TTC549 (cell line): Measurements from ENCODE around the gene CALU.

Source experiments
- FAIRE-seq: peaks from 2 replicates; lab custom pipeline; 2012; peaks lifted over from hg19 to GRCh38; lab: Jason Lieb, UNC

CALU gene

DNA sequence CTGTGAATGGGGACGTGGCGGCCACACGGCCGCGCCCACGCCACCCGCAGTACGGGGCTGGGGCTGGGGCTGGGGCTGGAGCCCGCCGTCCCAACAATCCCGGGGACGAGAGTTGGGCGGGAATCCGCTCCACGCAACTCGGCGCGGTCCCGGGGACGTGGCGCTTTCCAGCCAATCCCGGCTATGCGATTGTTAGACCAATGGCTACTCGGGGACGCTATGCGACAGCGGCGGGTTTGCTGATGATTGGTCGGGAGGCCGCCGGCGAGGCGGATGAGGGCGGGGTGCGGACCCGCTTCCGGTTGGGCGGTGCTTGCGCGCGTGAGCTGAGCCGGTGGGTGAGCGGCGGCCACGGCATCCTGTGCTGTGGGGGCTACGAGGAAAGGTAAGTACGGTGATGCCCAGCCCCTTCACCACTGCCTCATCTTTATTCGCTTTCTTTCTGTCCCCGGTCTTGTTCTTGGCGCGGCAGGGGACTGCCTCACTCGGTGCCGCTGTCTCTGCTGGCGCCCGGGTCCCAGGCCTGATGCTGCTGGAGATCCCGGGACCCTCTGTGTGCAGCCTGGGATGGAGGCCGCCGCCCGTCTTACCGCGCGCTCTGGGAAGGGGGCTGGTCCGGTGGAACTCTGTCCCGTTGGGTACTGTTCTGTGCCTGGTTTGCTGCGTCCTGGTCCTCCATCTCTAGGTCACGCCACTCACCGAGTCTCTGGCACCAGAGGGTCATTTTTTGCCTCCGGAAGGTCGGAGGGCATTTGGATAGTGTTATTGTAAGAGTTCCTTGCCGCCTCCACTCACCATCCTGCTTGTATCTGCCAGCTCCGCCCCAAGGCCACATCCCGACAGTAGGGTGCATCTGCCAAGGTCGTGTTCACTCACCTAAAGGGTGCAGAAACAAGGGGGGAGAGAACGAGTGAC is at the start of gene CALU:
CALU (plus strand) TSS at position 312 of the 915 bp plus-strand sequence. CDS start 9,225 bp downstream, outside the sequence.
- no peak for FAIRE-seq

DNA sequence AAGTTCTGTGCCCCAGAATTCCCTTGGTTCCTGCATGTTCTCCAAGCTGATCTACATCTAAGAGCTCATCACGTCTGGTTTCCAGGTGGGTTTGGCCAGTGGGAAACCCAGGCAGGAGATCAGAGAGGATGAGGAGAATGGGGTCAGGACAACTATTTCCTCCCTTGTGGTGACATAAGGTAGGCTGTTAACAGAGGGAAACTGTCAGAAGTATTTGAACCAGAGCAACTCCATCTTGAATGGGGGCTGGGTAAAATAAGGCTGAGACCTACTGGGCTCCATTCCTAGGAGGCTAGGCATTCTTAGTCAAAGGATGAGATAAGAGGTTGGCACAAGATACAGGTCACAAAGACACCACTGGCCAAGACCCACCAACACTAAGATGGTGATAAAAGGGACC is 47.9 kb upstream of the CALU start:
- no peak for FAIRE-seq

DNA sequence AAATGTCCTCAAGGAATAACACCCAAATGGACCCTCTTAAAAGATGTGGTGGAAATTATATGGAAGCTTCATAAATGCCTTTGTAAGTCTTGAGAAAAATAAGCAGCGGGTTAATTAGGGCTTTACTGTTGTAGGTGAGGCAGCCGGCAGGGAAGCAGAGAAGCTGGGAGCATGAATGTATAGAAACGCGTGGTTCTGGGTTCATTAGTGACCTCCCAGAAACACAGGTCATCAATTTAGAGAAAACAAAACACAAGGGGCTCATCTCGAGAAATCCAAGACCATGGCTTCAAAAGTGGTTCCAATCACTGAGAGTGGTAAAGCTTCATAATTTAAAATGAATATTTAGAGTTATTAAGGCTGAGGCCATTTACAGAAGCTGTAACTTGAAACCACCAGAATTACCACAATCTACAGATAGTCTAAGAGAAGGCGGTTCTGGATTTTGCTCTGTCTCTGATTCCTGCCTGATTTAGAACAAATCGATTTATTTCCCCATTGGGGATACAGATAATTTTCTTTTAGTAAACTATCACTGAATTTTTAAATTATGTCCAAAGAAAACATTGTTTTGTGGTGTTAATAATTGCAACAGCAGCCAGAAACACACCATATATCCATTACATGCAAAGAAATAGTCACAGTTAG is 46.4 kb upstream of the CALU start:
- no peak for FAIRE-seq

DNA sequence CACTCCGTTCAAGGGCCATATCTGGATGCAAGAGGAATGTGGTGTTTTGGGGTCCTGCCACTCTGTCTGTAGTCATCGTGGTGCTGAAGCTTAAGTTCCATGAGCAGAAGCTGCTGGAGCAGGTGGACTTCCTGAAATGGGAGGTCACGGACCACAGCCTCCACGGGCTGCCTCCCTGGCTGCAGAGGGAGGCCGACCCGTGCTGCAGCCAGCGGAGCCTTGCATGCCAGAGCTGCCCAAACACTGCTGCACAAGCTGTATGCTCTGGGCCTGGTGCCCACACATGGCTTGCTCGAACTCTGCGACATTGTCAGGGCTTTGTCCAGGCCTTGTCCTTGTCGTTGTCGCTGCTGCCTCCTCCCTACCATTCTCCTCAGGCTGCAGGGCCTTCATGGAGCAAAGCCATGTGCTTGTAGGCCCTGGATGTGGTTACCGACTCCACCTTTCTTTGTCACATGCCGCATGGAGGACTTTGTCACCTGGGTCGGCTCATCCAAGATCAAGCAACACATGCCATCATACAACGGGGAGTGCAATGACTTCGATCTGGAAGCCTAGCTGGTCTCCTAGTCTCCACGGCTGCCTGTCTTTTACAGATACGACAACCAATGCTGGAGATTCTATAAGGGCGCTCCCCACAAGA is 45.7 kb upstream of the CALU start:
- no peak for FAIRE-seq

DNA sequence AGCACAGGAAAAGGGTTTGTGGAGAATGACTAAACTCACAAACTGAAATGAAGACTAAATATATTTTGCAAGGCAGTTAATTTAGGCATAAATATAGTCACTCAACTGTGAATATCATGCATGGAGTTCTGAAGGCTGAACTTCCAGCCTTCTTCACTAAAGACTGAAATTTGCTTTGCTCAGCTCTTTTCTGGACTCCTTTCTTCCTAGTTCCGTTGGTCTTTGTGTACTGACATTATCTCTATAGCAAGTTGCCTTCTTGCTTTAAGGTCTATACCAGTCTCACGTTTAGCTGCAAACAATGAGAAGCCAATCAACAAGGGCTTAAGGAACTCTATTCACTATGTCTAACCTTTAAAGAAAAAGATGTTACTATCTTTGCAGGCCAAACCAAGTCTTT is 44.4 kb upstream of the CALU start:
- FAIRE-seq, result no peak

DNA sequence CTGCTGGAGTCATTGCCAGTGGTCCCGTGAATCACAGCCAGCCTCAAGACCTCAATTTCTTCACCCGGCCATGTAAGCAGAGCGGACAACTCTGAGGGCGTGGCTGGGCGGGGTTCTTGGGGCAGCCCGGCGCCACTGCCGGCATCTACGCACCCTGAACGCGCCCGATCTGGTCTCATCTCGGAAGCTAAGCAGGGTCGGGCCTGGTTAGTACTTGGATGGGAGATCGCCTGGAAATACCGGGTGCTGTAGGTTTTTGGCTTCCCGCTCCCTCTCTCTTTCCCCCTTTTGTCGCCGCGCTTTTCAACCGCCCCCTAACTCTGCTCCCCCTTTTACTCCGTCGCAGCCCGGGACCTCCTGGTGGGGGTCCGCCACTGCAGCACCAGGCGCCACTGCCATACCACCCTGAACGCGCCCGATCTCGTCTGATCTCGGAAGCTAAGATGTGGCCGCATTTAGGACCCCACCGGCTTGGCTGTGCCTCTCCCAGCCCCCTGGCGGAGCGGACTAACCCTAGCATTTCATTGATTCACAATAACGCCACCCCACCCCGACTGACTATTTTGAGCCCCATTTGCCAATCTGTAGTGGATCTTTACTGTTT is 41.8 kb upstream of the CALU start:
- no peak for FAIRE-seq

DNA sequence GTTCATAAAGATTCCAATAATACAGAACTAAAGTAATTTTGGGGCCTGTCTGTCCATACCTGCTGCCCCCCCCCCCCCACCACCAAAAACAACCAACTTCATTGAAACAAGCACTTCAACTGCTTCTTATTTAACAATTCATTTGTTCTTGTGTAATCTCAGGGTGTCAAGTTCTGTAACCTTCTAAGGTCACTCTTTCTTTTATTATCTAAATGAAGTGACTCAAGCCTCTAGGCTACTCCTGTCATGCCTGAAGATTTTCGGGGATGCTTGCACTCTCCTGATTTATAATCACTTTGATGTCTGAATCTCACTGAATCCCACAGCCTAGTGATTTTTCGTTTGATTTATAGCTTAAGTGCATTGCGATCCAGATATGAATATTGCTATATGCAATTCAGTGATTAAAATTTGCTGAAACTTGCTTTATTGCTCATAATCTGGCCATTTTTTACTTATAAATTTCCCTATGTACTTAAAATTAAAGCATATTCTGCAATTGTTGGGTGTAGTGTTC is 39.9 kb upstream of the CALU start:
- no peak for FAIRE-seq

DNA sequence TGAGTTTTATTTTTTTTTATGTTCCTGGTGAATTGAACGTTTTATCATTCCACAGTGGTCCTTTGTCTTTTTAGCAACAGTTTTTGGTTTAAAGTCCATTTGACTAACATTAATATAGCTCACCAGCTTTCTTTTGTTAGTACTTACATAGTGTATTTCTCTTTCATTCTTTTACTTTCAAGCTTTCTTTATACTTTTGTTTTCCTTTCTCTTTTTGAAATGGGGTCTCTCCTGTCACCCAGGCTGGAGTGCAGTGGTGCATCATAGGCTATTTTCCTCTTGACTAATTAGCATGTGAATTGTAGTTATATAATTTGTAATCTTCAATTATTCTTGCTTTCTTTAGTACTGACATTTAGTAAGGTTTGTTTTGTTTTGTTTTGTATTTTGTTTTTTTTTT is 39.3 kb upstream of the CALU start:
- no peak for FAIRE-seq

DNA sequence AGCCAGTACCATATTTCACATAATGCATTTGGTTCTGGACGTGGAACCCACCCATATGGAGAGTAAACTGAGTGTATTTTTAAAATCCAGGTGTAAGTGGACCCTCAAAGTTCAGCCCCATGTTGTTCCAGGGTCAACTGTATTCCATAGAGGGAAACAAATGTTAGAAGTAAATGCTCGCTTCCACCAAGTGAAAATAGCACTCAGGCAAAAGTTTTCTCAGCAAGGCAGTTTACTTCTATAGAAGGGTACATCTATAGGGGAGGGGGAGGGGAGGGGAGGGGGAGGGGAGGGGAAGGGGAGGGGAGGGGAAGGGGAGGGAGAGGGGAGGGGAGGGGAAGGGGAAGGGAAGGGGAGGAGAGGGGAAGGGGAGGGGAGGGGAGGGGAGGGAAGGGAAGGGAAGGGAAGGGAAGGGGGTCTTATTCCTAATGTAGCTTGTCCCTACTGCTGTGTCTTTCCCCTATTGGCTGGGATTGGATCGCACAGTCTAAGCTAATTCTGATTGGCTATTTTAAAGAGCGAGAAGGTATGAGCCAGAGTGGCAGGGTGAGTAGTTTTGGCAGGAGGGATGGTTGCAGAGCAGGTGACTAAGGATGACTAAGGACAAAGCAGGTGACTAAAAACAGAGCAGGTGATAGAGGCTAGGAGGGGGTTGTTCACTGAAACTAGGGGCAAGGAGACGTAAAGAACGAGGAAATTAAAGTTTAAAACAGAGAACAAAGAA is 37.9 kb upstream of the CALU start:
- no peak for FAIRE-seq

DNA sequence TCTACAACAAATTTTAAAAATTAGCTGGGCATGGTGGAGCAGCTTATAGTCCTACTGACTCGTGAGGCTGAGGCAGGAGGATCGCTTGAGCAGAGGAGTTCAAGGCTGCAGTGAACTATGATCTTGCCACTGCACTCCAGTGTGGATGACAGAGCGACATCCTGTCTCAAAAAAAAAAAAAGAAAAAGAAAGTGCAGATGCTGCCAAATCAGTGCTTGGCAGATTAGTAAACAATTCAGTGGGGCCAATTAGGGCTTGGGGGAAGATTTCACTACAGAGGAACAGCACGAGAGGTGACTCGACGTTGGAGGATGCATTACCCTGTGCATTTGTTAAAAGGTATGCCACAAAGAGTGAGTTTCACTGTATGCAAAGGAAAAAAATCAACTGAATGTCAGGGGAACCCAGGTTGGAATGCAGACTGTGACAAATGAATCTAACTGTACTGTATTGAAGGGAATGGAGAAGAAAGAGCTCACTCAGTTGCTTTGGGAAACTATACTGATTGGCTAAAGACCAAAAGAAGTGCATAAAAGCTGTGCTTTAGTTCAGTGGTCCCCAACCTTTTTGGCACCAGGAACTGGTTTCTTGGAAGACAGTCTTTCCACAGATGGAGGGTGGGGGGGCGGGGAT is 35.4 kb upstream of the CALU start:
- no peak for FAIRE-seq

DNA sequence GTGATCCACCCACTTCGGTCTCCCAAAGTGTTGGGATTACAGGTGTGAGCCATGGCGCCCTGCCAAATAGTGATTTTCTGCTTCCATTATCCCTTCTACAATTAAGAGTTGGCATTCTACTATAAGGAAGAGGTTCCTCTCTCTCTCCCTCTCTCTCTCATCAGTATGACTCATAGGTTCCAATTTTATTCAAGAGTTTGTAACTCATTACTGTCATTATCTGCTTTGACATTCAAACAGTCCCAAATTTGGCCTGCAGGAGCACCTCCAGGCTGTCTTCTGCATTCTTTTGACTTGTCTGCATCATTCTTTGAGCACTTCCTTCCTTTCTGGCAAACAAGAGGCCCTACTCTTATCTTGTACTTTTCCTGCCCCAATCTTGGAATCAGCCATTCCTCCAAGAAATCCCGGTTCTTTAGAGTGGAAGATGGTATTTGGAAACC is 33.2 kb upstream of the CALU start:
- FAIRE-seq, result no peak

DNA sequence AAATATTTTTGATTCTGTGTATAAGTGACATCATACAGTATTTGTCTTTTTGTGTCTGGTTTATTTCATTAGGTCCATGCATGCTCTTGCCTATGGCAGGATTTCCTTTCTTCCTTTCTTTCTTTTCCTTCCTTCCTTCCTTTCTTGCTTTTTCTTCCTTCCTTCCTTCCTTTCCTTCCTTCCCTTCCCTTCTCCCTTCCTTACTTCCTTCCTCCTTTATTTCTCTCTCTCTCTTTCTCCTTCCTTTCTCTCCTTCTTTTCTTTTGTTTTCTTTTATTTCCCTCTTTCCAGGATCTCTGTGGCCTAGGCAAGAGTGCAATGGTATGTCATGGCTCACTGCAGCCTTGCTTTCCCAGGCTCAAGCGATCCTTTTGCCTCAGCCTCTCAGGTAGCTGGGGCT is 31.4 kb upstream of the CALU start:
- no peak for FAIRE-seq

DNA sequence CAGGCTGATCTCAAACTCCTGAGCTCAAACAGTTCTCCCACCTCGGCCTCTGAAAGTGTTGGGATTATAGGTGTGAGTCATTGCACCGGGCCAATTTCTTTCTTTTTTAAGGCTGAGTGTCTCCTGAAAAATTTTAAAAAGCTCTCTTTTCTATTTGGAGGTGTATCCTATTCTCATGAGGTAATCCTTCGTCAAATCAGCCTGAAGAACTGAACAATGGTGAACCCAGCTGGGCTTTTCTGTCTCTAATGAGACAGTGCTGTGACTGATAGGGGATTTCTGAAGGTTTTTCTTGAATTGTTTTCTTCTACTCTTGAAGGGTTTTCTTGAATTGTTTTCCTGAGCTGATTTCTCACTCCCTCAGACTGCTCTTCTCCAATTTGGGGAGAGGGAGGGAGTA is 30.9 kb upstream of the CALU start:
- FAIRE-seq, result no peak

DNA sequence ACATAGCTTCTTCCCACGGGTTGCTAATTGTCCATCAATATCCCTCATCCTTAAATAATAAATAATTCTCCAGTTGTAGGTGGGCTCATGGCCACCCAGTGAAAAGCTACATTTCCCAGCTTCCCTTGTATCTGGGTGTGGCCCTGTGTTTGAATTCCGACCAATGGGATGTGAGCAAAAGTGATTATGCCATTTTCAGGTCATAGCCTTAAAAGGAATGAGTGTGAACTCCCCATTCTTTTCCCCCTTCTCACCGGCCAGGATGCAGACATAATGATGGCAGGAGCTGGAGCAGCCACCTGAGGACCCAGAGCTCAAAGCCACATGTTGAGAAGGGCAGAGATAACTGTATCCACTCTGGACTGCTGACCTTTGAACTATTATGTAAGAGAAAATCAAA is 30.3 kb upstream of the CALU start:
- FAIRE-seq, result no peak

DNA sequence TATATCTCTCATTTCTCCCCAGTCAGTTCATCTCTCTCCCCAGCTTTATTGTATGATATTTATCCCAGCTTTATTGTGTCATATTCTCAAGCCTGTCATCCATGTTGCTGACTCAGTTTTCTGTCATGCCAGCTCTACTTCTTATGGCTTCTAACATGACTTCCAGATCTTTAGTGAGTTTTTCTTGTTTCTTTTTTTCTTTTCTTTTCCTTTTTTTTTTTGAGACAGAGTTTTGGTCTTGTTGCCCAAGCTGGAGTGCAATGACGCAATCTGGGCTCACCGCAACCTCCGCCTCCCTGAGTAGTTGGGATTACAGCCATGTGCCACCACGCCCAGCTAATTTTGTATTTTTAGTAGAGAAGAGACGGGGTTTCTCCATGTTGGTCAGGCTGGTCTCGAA is 28.7 kb upstream of the CALU start:
- no peak for FAIRE-seq

DNA sequence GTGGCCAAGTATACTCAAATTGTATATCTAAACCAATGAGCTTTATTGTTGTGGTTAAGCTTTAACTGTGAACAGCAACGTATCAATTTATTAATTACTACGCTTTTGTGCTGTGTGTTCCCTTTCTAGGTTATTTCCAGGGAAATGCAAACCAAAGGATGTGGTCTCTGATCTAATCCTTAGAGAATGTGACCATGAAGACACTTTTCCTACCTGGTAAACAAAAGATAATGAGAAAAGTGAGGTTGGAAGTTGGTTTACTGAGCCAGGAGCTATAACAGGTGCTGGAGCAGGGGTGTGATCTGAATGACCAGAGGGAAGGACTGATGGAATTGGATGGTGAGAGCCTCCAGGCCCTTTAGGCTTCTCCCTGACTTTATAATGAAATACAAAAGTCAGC is 25.4 kb upstream of the CALU start:
- FAIRE-seq, result no peak

DNA sequence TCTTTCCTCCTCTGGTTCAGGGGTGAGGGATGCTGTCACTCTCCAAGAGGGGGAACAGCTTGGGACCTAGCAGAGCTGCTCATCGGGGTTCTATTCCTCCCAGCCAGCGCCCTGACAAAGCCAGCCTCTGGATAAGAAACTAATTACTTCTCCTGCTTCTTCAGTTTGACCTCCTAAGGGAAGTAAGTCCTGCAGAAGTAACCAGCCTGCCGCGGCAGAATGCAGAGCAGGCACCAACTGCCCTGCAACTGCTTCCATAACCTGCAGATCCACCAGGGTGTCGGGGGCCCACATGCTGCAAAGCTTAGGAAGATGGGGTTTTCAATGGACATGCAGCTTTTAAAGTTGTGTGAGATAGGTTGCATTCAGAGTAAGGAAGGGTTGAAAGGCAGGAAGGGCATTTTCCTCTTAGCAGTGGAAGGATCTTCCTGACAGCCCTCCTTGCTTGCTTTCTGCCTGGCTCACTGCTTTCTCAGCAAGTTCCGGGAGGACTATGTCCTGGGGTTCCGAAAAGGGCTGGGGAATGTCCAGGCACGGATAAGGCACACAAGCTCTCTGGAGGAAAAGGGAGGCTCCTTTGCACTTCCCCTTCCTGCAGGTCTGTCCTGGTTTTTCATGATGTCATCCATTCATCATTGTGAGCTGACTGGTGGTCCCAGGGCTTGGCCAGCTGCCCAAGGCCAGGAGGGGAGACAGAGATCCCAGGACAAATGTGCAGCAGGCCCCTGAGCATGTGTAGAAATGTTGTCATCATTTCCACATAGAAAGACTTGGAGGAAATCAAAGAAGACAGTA is 24.3 kb upstream of the CALU start:
- no peak for FAIRE-seq

DNA sequence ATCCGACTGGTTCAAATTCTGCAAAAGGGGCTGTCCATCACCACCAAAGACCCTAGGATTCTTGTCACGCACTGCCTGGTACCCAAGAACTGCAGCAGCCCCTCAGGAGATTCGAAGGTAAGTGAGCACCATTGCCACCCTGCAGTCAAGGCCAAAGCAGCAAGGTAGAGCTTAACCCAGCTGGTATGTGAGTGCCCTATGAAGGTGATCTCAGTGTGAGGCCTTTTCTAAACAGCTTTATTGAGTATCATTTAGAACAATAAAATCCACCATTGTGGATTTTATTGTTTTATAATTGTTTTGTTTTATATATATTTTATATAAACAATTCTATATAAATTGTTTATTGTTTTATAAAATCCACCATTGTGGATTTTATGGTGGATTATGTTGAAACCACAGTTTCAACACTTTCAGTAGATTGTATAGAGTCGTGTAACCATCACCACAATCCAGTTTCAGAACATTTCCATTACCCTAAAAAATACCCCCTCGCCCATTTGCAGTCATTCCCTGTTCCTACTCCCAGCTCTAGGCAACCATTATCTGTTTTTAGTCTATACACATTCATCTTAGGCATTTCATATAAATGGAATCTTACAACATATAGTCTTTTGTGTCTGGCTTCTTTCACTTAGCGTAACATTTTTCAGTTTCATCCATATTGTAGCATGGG is 20.1 kb upstream of the CALU start:
- FAIRE-seq, result no peak

DNA sequence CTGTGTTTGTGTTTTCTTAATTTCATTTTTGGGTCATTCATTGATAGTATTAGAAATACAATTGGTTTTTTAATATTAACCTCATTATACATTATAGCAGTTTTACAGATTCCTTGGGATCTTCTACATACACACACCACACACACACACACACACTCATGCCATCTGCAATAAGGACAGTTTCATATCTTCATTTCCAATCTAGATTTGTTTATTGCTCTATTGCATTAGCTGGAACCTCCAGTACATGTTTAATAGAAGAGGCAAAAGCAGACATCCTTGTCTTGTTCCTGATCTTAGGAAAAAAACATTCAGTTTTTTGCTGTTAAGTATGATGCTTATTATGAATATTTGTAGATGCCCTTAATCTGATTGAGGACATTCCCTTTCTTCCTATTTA is 17.8 kb upstream of the CALU start:
- FAIRE-seq, result no peak

DNA sequence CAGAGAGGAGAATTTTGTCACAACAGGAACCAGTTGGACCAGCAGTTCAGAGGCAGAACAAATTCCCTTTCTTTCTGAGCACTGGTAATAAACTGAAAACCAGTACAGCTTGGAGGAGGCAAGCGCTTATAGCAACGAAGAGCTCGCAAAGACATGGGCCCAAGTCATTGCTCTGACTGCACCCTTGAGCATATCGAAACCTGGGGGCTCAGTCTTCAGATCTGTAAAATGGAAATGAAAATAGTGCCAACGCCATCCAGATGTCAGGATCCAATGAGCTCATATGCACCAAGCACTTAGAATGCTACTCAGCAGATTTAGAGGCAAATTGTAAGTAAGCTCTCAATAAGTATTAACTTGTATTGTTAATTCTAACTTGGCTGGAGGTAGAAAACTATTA is 14.4 kb upstream of the CALU start:
- no peak for FAIRE-seq
